Measurements from ENCODE around the gene SPARCL1. TPM values are rescaled to one million over a fixed set of nuclear protein-coding genes. Genes with fewer than 3 reads are reported as not detected.

Gene SPARCL1
- total RNA-seq, 1 experiment from 2014 or later: 0.85 TPM

- Mint-ChIP-seq H3K27ac (no peak overlapping the region), H3K4me1 (peaks cover 25% of the 10 kb centered on the region), H3K9me3 (peaks cover 20% of the 10 kb centered on the region), H3K4me3 (no peak overlapping the region), H3K36me3 (peaks cover 11% of the 10 kb centered on the region; the same call in 1 of the 2 replicates), H3K27me3 (ENCODE audit: low read depth) (no peaks in the 10 kb centered on the region; the same call in 1 of the 2 replicates)
- CTCF ChIA-PET: interaction anchor here (1.2 kb wide), 1 partner anchor 298 kb away, joined by 4 read pairs; no protein-coding TSS in a partner anchor
- POLR2A ChIA-PET: no interaction called here
- no peak for DNase-seq (ENCODE audit: low spot score)
- TF ChIP-seq ATF3 (CRISPR knock-in tag; conservative IDR thresholded peaks at IDR 0.05): no peak
- no peak for TF ChIP-seq JAZF1 (CRISPR knock-in tag; IDR thresholded peaks at IDR 0.05)
- TF ChIP-seq SOX15 (CRISPR knock-in tag; IDR thresholded peaks at IDR 0.05): no peak
- TF ChIP-seq ZNF281 (CRISPR knock-in tag; IDR thresholded peaks at IDR 0.05): no peak
- no peak for TF ChIP-seq IRF1 (CRISPR knock-in tag; IDR thresholded peaks at IDR 0.05)
- no peak for TF ChIP-seq PRRX2 (CRISPR knock-in tag; IDR thresholded peaks at IDR 0.05)
- TF ChIP-seq NR1H2 (CRISPR knock-in tag; IDR thresholded peaks at IDR 0.05): no peak
- TF ChIP-seq SMAD3 (CRISPR knock-in tag; IDR thresholded peaks at IDR 0.05; ENCODE audit: borderline replicate concordance): no peak
- TF ChIP-seq ETV6 (CRISPR knock-in tag; IDR thresholded peaks at IDR 0.05): no peak
- TF ChIP-seq OVOL2 (CRISPR knock-in tag; IDR thresholded peaks at IDR 0.05; ENCODE audit: borderline replicate concordance): no peak
- no peak for TF ChIP-seq RORB (CRISPR knock-in tag; IDR thresholded peaks at IDR 0.05)
- no peak for TF ChIP-seq NFE2L1 (CRISPR knock-in tag; IDR thresholded peaks at IDR 0.05)
- TF ChIP-seq NR2C2 (CRISPR knock-in tag; IDR thresholded peaks at IDR 0.05): no peak
- ATAC-seq: no peak
These were observed 11.2 kb upstream of the SPARCL1 start for GRCh38 chr4:87540146-87541058.

- H3K27me3 Mint-ChIP-seq (ENCODE audit: low read depth): no peaks in the 10 kb centered on the region; the same call in 1 of the 2 replicates
- ATAC-seq (no peak), DNase-seq (ENCODE audit: low spot score) (no peak)
- H3K36me3 Mint-ChIP-seq: peaks cover 10% of the 10 kb centered on the region; the same call in 1 of the 2 replicates
- ChIA-PET CTCF (no interaction called here), POLR2A (no interaction called here)
- no peak overlapping the region for H3K4me3 Mint-ChIP-seq
- no peak overlapping the region for H3K27ac Mint-ChIP-seq
- H3K9me3 Mint-ChIP-seq: peaks cover 25% of the 10 kb centered on the region
- TF ChIP-seq E2F1 (CRISPR knock-in tag; IDR thresholded peaks at IDR 0.05) (no peak), FOXP1 (CRISPR knock-in tag; IDR thresholded peaks at IDR 0.05; ENCODE audit: borderline replicate concordance) (no peak), KAT7 (CRISPR knock-in tag; IDR thresholded peaks at IDR 0.05; ENCODE audit: borderline replicate concordance) (no peak), ZNF396 (CRISPR knock-in tag; IDR thresholded peaks at IDR 0.05; ENCODE audit: borderline replicate concordance) (no peak)
- peaks cover 34% of the 10 kb centered on the region for H3K4me1 Mint-ChIP-seq
These were observed 3.7 kb upstream of the SPARCL1 start for GRCh38 chr4:87532907-87533306.

GRCh38 chr4:87532109-87532508 lies 2.9 kb upstream of the SPARCL1 start:
- CTCF ChIA-PET: interaction anchor here (0.9 to 1.0 kb wide), 2 partner anchors 179 to 306 kb away, joined by 3 to 4 read pairs; no protein-coding TSS in a partner anchor
- TF ChIP-seq ZNF317 (CRISPR knock-in tag; IDR thresholded peaks at IDR 0.05; ENCODE audit: borderline replicate concordance, low read depth) (no peak), CBFB (CRISPR knock-in tag; IDR thresholded peaks at IDR 0.05; ENCODE audit: low read depth) (no peak), TEAD4 (CRISPR knock-in tag; IDR thresholded peaks at IDR 0.05) (no peak), TEAD1 (CRISPR knock-in tag; IDR thresholded peaks at IDR 0.05) (no peak), FOXK1 (CRISPR knock-in tag; IDR thresholded peaks at IDR 0.05) (no peak), ZNF232 (CRISPR knock-in tag; IDR thresholded peaks at IDR 0.05) (no peak), TP53 (CRISPR knock-in tag; IDR thresholded peaks at IDR 0.05) (no peak), PREB (CRISPR knock-in tag; IDR thresholded peaks at IDR 0.05; ENCODE audit: borderline replicate concordance) (no peak)

More at GRCh38 chr4:87532109-87532508, 2.9 kb upstream of the SPARCL1 start:
- no peak for DNase-seq (ENCODE audit: low spot score)
- Mint-ChIP-seq H3K27ac (no peak overlapping the region), H3K27me3 (ENCODE audit: low read depth) (no peaks in the 10 kb centered on the region; the same call in 1 of the 2 replicates), H3K9me3 (peaks cover 18% of the 10 kb centered on the region), H3K4me1 (peaks cover 40% of the 10 kb centered on the region), H3K36me3 (peaks cover 6% of the 10 kb centered on the region; the same call in 1 of the 2 replicates), H3K4me3 (no peak overlapping the region)
- ATAC-seq: no peak
- POLR2A ChIA-PET: no interaction called here
